ENCODE data around the gene KIF13A.

DNA sequence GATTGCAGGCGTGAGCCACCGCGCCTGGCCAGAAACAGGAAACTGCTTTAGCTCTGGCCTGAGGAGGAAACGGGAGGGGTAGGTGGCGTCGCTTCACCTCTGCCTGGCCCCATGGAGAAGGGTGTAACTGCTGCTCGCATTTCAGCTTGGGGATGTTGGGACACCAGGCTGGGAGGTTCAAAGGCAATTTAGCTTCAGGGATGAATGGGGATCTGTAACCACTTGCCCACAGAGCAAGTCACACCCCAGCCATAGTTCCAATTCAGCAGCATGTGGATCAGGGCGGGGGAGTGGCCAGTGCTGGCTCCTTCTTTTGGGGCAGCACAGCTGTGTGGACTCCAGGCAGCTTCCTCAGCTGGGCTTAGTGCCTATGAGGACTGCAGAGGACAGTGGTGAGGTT lies 245.9 kb downstream of the KIF13A start:
- TF ChIP-seq, protein P1, sequence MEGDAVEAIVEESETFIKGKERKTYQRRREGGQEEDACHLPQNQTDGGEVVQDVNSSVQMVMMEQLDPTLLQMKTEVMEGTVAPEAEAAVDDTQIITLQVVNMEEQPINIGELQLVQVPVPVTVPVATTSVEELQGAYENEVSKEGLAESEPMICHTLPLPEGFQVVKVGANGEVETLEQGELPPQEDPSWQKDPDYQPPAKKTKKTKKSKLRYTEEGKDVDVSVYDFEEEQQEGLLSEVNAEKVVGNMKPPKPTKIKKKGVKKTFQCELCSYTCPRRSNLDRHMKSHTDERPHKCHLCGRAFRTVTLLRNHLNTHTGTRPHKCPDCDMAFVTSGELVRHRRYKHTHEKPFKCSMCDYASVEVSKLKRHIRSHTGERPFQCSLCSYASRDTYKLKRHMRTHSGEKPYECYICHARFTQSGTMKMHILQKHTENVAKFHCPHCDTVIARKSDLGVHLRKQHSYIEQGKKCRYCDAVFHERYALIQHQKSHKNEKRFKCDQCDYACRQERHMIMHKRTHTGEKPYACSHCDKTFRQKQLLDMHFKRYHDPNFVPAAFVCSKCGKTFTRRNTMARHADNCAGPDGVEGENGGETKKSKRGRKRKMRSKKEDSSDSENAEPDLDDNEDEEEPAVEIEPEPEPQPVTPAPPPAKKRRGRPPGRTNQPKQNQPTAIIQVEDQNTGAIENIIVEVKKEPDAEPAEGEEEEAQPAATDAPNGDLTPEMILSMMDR (IDR thresholded peaks at IDR 0.05) = no peak
- no peak for TF ChIP-seq EZH2 (IDR thresholded peaks at IDR 0.05)
